ENCODE measurements around the gene RGS7BP.

DNA sequence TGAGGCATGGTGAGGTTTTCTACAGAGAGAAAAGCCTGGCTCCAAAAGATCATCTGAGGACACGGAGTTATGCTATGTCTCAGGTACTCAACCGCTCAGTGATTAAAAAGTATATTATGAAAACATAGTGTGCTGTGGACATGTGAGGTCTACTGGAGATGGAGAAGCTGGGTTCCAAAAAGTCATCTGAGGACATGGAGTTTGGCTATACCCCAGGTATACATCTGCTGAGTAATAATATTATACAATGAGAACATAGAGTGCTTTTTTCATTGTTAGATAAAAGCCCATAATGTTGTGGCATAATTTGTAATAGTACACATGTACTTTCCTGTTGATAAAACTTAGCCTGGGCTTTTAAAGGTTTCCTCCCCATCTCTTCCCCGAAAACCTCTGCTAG lies 113.8 kb downstream of the RGS7BP start:
- TF ChIP-seq, protein P1, sequence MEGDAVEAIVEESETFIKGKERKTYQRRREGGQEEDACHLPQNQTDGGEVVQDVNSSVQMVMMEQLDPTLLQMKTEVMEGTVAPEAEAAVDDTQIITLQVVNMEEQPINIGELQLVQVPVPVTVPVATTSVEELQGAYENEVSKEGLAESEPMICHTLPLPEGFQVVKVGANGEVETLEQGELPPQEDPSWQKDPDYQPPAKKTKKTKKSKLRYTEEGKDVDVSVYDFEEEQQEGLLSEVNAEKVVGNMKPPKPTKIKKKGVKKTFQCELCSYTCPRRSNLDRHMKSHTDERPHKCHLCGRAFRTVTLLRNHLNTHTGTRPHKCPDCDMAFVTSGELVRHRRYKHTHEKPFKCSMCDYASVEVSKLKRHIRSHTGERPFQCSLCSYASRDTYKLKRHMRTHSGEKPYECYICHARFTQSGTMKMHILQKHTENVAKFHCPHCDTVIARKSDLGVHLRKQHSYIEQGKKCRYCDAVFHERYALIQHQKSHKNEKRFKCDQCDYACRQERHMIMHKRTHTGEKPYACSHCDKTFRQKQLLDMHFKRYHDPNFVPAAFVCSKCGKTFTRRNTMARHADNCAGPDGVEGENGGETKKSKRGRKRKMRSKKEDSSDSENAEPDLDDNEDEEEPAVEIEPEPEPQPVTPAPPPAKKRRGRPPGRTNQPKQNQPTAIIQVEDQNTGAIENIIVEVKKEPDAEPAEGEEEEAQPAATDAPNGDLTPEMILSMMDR (IDR thresholded peaks at IDR 0.05) = no peak
- no peak for TF ChIP-seq POLR2A (IDR thresholded peaks at IDR 0.05)
